IPS-15b (cell line): ENCODE measurements around the gene CD4.

ENCODE experiments used
- H3K27me3 ChIP-seq: one replicate; pipeline ENCODE4 v1.6.1; 2013; ENCODE audit warnings: low read length; ENCODE audit not compliant: control insufficient read depth, insufficient read depth
- H3K36me3 ChIP-seq: one replicate; pipeline ENCODE4 v1.6.1; 2013; ENCODE audit warnings: low read length; ENCODE audit not compliant: control insufficient read depth, insufficient read depth
- H3K4me1 ChIP-seq: one replicate; pipeline ENCODE4 v1.6.1; 2013; ENCODE audit warnings: mild to moderate bottlenecking, low read length; ENCODE audit not compliant: control insufficient read depth, insufficient read depth
- H3K4me3 ChIP-seq: one replicate; pipeline ENCODE4 v1.5.1; 2013; ENCODE audit warnings: low read depth, low read length
- H3K9ac ChIP-seq: one replicate; pipeline ENCODE4 v1.6.1; 2013; ENCODE audit warnings: low read depth, mild to moderate bottlenecking, low read length
- H3K9me3 ChIP-seq: one replicate; pipeline ENCODE4 v1.6.1; 2013; ENCODE audit warnings: mild to moderate bottlenecking, low read length; ENCODE audit not compliant: control insufficient read depth, insufficient read depth

Gene CD4

GRCh38 chr12:6767353-6768319 is 21.7 kb upstream of the CD4 start:
- Histone ChIP-seq H3K9ac (peak overlapping the region; percentile 60), H3K4me3 (peak overlapping the region; percentile 76), H3K9me3 (no peaks in the 10 kb centered on the region), H3K36me3 (peaks cover 14% of the 10 kb centered on the region), H3K27me3 (peaks cover 18% of the 10 kb centered on the region), H3K4me1 (peaks cover 23% of the 10 kb centered on the region)

GRCh38 chr12:6768437-6768914 is 20.9 kb upstream of the CD4 start:
- Histone ChIP-seq H3K36me3 (peaks cover 14% of the 10 kb centered on the region), H3K9me3 (no peaks in the 10 kb centered on the region), H3K4me3 (peak overlapping the region; percentile 76), H3K9ac (no peak overlapping the region), H3K4me1 (peaks cover 22% of the 10 kb centered on the region), H3K27me3 (peaks cover 27% of the 10 kb centered on the region)

- H3K9ac ChIP-seq: no peak overlapping the region
- peaks cover 18% of the 10 kb centered on the region for H3K4me1 ChIP-seq
- peak overlapping the region; percentile 76 for H3K4me3 ChIP-seq
- H3K36me3 ChIP-seq: peaks cover 14% of the 10 kb centered on the region
- H3K9me3 ChIP-seq: no peaks in the 10 kb centered on the region
- H3K27me3 ChIP-seq: peaks cover 27% of the 10 kb centered on the region
Observed at GRCh38 chr12:6768990-6769389, 20.3 kb upstream of the CD4 start.

- no peak overlapping the region for H3K9ac ChIP-seq
- no peaks in the 10 kb centered on the region for H3K9me3 ChIP-seq
- peak overlapping the region; percentile 20 for H3K4me3 ChIP-seq
- peaks cover 34% of the 10 kb centered on the region for H3K27me3 ChIP-seq
- peaks cover 20% of the 10 kb centered on the region for H3K4me1 ChIP-seq
- H3K36me3 ChIP-seq: peaks cover 14% of the 10 kb centered on the region
Observed at GRCh38 chr12:6769666-6770065, 19.7 kb upstream of the CD4 start.

- H3K27me3 ChIP-seq: peaks cover 38% of the 10 kb centered on the region
- H3K36me3 ChIP-seq: peaks cover 14% of the 10 kb centered on the region
- H3K9ac ChIP-seq: no peak overlapping the region
- H3K9me3 ChIP-seq: no peaks in the 10 kb centered on the region
- no peak overlapping the region for H3K4me3 ChIP-seq
- peaks cover 16% of the 10 kb centered on the region for H3K4me1 ChIP-seq
Observed at GRCh38 chr12:6770094-6770493, 19.2 kb upstream of the CD4 start.

- peaks cover 43% of the 10 kb centered on the region for H3K27me3 ChIP-seq
- H3K36me3 ChIP-seq: peaks cover 14% of the 10 kb centered on the region
- H3K4me1 ChIP-seq: peaks cover 15% of the 10 kb centered on the region
Observed at GRCh38 chr12:6770600-6770999, 18.7 kb upstream of the CD4 start.

GRCh38 chr12:6771091-6771495 is 18.2 kb upstream of the CD4 start:
- Histone ChIP-seq H3K36me3 (peaks cover 14% of the 10 kb centered on the region), H3K27me3 (peaks cover 46% of the 10 kb centered on the region), H3K4me3 (no peak overlapping the region), H3K4me1 (peaks cover 15% of the 10 kb centered on the region), H3K9me3 (no peaks in the 10 kb centered on the region), H3K9ac (no peak overlapping the region)

More at GRCh38 chr12:6770600-6770999, 18.7 kb upstream of the CD4 start:
- H3K9me3 ChIP-seq: no peaks in the 10 kb centered on the region
- H3K4me3 ChIP-seq: no peak overlapping the region
- no peak overlapping the region for H3K9ac ChIP-seq

GRCh38 chr12:6771509-6772330 is 17.6 kb upstream of the CD4 start:
- Histone ChIP-seq H3K36me3 (peaks cover 14% of the 10 kb centered on the region), H3K27me3 (peaks cover 52% of the 10 kb centered on the region), H3K4me3 (no peak overlapping the region), H3K4me1 (peaks cover 15% of the 10 kb centered on the region), H3K9ac (no peak overlapping the region), H3K9me3 (no peaks in the 10 kb centered on the region)

GRCh38 chr12:6772331-6772695 is 17.0 kb upstream of the CD4 start, which contains the start of gene LAG3:
LAG3 (plus strand) TSS chr12:6772520; CDS start chr12:6772853, 333 bp downstream.
- H3K9me3 ChIP-seq: no peaks in the 10 kb centered on the region
- peaks cover 57% of the 10 kb centered on the region for H3K27me3 ChIP-seq
- H3K9ac ChIP-seq: no peak within 1 kb of the TSS
- peaks cover 14% of the 10 kb centered on the region for H3K36me3 ChIP-seq
- peaks cover 15% of the 10 kb centered on the region for H3K4me1 ChIP-seq
- peak within 1 kb of the TSS; percentile 53 for H3K4me3 ChIP-seq

GRCh38 chr12:6772726-6773589 is 16.4 kb upstream of the CD4 start:
- Histone ChIP-seq H3K36me3 (peaks cover 14% of the 10 kb centered on the region), H3K27me3 (peaks cover 58% of the 10 kb centered on the region), H3K4me3 (peak overlapping the region; percentile 53), H3K9ac (no peak overlapping the region), H3K4me1 (peaks cover 15% of the 10 kb centered on the region), H3K9me3 (no peaks in the 10 kb centered on the region)
